A673 (cell line): ENCODE measurements around the gene TTC21A.

Source experiments
- CTCF ChIP-seq: fragments of 300-800, 200-600 bp; sonication (generic); conservative IDR thresholded peaks from 2 replicates; pipeline ENCODE4 v1.5.1; 2017; ENCODE audit warnings: low read depth, mild to moderate bottlenecking, antibody characterized with exemption, low read length, moderate library complexity, mixed read lengths
- EZH2 ChIP-seq: fragments of 200-600 bp; sonication (generic); IDR thresholded peaks from 2 replicates; pipeline ENCODE4 v1.6.1; 2017; ENCODE audit warnings: borderline replicate concordance, low read depth, mild to moderate bottlenecking, mixed read lengths, antibody characterized with exemption, low read length; ENCODE audit not compliant: poor library complexity, severe bottlenecking

- TF ChIP-seq CTCF (peak; percentile 36), EZH2 (no peak)
These were observed 17.7 kb downstream of the TTC21A start for GRCh38 chr3:39124876-39125840.
